CD4-positive, alpha-beta T cell treated with Interleukin-2 at 100 ng/mL for 4 hours (primary cell): ENCODE results near the gene ABCA7.

Source experiments
- DNase-seq: peaks from one replicate; pipeline ENCODE4 v3.0.0-alpha.2; 2020; ENCODE audit warnings: low spot score

Gene ABCA7

DNA sequence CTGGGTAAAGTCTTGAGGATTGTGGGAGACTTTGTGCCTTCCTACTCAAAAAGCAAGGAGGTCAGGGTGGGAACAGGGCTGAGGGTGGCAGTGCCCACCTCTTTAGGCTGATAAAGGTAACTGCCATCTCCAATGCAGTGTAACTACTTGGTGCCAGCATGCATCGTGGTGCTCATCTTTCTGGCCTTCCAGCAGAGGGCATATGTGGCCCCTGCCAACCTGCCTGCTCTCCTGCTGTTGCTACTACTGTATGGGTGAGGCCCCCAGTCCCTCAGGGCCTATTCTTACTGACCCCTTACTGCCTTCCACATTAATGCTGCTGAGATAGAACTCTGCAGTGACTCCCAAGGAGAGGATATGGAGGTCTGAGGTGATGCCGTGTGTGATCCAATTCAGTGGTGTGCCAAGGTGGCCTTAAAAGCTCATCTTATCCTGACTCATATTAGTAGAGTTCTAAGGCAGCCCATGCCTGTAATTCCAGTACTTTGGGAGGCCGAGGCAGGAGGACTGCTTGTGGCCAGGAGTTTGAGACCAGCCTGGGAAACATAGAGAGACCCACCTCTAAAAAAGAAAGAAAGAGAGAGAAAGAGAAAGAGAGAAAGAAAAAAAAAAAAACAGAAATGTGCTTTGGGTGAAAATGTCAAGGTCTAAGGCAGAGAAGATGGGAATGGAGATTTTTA lies 17.4 kb downstream of the ABCA7 start:
- DNase-seq: peak; percentile 74

DNA sequence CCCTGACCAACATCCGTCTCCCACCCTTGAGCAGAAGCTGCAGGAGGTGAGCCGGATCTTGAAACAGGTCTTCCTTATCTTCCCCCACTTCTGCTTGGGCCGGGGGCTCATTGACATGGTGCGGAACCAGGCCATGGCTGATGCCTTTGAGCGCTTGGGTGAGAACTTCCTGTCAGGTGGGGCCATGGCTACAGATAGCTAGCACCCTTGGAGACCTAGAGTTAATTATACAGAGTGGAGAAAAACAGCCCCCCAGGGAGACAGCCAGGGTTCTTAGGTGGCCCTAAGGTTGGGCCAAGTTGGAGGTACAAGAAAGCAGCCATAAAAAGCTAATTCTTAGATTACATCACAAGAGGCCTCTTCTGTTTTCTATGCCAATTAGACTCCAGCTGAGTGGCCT lies 18.2 kb downstream of the ABCA7 start:
- no peak for DNase-seq

DNA sequence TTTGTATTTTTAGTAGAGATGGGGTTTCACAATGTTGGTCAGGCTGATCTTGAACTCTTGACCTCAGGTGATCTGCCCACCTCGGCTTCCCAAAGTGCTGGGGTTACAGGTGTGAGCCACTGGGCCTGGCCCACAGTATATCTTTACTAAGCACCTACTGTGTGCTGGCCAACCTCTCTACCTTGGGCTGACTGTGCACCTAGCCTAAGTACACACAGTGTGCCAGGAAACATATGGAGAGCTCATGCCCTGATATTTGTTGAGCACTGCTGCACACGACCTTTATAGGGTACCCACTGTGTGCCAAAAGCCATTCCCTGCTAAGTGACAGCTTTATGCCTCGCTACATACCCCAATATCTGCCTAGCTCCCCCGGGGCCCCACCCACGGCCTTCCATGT lies 20.8 kb downstream of the ABCA7 start:
- no peak for DNase-seq

DNA sequence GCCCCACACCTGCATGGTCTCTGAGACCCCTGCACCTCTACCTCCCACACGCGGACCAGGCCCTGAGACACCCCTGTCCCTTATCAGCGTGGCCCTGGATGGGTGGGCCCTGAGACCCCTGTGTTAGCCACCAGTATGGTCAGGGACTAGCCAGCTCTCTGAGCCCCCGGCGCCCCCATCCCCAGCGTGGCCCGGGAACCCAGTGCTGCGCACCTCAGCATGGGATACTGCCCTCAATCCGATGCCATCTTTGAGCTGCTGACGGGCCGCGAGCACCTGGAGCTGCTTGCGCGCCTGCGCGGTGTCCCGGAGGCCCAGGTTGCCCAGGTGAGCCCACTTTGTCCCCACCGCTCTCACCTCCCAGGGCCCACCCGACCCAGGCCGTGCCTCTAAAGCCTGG lies 22.1 kb downstream of the ABCA7 start:
- DNase-seq: no peak

DNA sequence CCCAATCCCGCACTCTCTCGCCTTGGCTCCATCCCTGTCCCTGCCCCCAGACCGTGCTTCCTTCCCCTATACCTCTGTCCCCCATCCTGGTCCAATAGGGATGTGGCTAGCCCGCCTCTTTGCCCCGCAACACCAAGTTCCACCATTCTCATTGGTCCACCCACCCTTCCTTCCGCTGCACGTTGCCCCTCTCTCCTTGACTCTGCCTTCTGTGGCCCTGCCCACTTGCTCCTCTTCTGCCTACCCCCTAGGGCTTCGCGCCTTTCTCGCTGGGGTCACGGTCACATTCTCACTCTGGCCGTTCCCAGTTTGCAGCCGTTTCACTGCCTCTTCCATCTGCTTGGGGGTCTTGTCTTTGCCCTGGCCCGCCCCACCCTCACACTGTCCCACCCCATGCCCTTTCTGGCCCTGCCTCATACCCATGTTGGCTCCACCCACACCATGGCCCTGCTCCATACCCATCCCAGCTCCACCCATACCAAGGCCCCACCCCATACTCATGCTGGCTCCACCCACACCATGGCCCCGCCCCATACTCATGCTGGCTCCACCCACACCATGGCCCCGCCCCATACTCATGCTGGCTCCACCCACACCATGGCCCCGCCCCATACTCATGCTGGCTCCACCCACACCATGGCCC lies 22.6 kb downstream of the ABCA7 start:
- DNase-seq: no peak

DNA sequence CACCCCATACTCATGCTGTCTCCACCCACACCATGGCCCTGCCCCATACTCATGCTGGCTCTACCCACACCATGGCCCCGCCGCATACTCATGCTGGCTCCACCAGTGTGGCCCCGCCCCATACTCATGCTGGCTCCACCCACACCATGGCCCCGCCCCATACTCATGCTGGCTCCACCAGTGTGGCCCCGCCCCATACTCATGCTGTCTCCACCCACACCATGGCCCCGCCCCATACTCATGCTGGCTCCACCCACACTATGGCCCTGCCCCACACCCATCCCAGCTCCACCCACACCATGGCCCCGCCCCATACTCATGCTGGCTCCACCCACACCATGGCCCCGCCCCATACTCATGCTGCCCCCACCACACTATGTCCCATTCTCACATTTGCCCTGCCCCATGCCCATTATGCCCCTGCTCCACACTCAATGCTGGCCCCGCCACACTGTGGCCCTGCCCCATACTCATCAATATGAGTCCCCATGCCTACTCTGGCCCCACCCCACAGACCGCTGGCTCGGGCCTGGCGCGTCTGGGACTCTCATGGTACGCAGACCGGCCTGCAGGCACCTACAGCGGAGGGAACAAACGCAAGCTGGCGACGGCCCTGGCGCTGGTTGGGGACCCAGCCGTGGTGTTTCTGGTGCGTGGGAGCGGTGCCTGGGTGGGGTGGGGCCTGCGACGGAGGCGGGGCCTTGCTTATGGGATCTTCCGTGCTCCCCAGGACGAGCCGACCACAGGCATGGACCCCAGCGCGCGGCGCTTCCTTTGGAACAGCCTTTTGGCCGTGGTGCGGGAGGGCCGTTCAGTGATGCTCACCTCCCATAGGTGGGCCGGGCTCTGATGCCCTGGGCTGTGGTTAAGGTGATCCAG lies 23.4 kb downstream of the ABCA7 start:
- no peak for DNase-seq

DNA sequence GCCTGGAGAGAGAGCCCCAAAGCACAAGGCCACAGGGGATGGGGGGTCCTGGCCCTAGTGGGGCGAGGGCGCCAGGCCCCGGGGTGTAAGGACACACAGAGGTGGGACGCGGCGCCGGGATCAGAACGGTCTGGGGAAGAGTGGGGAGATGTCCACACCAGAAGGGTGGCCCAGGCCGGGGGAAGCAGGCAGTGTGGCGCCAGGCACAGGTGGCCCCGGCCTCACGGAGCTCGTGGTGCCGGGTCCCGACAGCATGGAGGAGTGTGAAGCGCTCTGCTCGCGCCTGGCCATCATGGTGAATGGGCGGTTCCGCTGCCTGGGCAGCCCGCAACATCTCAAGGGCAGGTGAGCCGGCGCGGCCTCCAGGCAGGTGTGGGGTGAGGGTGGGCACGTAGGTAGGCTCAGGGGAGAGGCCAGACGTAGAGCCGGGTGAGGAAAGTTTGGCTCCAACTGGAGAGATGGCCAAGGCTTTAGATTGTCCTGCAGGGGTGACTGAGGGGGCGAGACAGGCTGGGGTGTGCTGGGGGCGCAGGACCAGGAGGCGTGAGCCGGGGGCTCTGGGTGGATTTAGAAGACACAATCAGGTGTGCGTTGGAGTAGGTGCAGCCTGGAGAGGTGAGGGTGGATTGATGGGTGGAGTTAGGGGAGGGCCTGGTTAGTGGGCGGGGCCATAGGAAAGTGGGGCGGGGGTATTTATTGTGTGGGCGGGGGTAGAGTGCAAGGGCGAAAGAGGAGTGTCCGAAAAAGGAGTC lies 24.2 kb downstream of the ABCA7 start:
- no peak for DNase-seq

DNA sequence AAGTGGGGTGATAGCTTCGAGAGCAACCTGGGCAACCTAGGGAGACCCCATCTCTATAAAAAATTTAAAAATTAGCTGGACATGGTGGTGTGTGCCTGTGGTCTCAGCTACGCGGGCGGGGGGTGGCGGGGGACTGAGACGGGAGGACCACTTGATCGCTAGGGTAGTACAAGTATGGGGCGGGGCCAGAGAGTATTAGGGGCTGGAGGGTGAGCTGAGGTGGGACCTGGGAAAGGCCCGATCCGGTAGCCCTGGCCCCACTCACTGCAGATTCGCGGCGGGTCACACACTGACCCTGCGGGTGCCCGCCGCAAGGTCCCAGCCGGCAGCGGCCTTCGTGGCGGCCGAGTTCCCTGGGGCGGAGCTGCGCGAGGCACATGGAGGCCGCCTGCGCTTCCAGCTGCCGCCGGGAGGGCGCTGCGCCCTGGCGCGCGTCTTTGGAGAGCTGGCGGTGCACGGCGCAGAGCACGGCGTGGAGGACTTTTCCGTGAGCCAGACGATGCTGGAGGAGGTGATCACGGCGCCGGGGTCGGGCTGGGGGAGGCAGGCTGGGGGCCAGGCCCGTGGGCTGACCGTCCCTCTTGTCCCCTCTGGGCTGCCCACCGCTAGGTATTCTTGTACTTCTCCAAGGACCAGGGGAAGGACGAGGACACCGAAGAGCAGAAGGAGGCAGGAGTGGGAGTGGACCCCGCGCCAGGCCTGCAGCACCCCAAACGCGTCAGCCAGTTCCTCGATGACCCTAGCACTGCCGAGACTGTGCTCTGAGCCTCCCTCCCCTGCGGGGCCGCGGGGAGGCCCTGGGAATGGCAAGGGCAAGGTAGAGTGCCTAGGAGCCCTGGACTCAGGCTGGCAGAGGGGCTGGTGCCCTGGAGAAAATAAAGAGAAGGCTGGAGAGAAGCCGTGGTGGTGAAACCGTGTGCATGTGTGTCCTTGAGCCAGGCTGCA lies 25.0 kb downstream of the ABCA7 start:
- DNase-seq: peak; percentile 75

DNA sequence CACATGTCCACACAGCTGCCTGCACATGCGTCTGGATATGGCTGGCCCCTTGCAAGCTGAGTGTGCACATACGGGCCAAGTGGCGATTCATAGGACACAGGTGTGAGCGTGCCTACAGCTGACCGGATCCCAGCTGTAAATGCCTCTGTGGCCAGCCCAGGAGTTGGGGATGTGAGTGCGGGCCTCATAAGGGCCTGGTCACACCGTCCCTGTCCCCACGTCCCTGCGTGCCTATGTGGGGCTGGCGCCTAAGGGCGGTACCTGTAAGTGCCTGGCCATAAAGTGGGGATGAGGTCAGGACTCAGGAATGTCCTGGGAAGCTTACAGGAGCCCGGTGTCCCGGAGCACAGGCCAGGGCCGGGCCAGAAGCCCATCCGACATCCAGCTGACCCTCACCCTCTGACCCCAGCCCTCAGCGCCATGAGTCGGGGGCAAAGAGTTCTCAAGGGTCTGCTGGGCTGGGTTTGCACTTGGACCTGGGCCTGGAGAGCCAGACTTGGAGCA lies 25.8 kb downstream of the ABCA7 start:
- DNase-seq: no peak

DNA sequence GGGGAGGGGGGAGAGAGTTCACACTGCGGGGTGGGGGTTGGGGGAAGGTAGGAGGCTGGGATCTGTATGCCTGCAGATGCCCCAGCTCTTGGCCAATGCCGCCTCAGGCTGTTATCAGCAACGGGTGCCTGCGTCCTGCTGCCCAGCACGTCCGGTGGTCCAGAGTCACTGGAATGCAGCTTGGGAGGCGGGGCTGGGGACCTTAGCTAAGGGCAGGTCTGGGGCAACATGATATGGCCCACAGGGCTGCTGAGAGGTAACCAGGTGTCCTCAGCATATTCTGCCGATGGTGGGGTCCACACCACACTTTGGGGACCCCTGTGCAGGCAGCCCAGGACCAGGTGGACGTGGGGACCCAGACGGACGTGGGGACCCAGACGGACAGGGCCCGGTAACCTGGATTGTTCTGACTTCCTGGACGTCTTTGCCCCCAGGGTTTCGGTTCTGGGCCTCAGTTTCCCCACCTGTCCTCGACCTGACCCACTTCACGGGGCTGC lies 26.4 kb downstream of the ABCA7 start:
- DNase-seq: no peak

DNA sequence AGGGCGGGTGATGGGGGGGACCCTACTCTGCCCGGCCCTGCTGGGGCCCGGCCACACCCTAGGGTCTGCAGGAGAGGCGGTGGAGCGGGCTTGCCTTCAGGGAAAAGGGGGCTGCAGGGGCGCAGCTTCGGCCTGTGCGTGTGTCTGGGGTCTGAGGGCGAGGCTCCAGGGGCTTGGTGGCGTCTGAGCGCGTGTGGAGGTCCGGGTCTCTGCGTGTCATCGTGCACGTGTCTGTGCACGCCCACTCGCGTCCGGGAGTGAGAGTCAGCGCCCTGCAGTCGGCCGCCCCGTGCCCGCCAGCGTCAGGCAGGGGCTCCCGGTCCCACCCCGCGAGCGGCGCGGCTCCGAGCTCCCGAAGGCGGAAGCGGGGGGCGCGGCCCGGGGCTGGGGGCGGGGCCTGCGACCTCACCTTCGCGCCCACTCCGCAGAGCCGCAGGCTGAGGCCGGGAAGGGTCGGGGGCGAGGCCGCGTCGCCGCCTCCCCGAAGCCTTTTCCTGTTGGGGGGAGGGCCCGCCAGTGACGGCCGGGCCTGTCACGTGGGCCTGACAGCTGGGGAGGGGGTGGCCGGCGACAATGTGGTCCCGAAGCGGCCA lies 26.9 kb downstream of the ABCA7 start, which contains the start of gene ARHGAP45:
TSS of gene ARHGAP45 (plus strand) at position 420 of the 593 bp plus-strand sequence. CDS start 239 bp downstream, outside the sequence.
- DNase-seq: peak; percentile 87

DNA sequence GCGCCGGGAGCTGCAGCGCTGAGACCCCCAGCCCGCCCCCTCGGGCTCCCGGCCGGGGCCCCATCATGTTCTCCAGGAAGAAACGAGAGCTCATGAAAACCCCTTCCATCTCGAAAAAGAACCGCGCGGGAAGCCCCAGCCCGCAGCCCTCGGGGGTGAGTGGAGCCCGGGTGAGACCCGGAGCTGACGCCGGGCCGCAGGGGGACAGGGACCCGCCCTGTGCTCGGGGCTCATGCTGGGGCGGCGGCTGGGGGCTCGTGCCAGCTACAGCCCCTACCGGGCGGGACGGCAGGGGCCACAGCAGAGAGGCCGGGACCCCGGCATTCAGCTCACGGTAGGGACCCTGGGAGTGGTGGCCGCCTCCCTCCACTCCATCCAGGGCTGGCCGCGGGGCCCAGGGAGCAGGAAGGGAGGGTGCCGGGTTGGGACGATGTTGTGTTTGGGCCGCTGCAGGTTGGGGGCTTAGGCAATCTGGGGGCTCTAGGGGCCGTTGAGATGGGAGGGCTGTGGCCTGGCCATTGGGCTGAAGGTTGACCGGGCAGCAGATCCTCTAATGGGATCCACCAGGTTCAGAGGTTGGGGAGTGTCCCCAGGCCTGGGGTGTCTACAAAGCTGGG lies 27.5 kb downstream of the ABCA7 start:
- peak; percentile 73 for DNase-seq

DNA sequence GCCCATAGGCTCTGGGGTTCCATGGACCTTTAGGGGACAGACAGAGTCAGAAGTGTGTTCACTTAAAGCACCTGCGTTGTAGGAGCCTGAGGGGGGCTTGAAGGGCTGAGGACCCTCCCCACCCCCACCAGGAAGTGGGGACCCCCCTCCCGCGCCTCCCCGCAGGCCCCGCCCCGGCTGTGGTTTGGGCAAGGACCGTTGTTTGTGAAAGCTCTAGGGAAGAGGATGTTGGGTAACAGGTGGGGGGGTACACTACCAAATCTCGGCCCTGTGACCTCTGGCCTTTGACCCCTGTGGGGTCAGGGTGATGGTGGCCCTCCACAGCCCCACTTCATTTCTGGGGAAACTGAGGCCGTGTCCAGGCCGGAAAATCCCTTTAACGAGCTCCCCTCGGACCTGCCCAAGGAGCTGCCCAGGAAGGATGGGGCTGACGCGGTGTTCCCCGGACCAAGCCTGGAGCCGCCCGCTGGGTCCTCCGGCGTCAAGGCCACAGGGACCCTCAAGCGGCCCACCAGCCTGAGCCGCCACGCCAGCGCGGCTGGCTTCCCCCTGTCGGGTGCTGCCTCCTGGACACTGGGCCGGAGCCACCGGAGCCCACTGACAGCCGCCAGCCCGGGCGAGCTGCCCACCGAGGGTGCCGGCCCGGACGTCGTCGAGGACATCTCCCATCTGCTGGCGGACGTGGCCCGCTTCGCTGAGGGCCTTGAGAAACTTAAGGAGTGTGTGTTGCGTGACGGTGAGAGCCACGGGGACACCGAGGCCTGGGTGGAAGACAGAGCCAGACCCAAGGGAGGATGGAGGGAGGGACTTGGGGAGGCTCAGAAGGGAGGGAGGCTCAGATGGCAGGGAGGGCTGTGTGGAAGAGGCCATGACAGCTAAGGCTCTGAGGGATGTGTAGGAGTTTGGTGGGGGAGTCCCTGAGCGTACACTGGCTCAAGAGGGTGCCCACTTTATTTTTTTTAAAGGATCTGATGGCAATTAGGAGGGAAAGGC lies 28.4 kb downstream of the ABCA7 start:
- DNase-seq: peak; percentile 77

DNA sequence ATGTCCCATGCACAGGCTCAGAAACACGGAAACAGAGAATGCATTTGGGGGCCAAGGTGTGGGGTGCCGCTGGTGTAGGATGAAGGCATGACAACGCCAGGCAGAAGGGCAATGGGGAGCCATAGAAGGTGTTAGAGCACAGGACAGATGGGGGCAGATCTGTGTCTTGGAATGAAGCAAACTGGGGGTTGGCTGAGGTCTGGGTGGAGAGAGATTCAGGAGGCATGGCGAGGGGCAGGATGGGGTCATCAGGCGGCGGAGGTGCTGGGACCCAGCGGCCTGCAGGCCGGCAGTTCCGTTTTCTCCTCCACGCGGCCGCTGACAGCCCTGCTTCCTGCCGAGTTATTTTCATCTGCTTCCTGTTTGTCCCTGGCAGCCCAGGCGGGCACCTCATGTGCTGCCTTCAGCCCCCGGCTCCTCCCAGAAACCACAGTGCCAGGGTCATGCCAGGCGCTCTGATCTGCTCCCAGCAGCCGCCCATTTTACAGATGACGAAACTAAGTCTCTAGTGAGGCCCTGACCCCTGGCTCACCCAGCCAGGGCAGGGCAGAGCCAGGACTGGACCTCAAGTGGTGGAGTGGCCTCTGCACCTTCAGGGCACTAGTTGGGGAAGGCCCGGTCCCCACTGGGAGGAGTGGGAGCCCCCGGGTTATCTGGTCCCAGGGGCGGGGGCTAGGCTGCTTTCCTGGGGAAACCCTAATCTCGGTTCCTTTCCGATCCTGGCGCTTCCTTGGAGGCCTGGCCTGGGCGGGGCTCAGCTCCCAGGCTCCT lies 29.3 kb downstream of the ABCA7 start:
- DNase-seq: peak; percentile 82

DNA sequence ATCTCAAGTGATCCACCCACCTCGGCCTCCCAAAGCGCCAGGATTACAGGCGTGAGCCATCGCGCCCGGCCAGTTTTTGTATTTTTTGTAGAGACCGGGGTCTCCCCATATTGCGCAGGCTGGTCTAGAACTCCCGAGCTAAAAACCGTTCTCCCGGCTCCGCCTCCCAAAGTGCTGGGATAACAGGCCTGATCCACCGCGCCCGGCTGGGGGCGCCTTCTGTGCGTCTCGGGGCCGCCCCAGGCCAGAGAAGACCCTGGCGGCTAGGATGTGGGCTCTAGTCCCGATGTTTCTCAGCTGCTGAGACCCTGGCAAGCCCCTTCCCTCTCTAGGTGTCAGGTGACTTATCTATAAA lies 30.6 kb downstream of the ABCA7 start:
- no peak for DNase-seq

DNA sequence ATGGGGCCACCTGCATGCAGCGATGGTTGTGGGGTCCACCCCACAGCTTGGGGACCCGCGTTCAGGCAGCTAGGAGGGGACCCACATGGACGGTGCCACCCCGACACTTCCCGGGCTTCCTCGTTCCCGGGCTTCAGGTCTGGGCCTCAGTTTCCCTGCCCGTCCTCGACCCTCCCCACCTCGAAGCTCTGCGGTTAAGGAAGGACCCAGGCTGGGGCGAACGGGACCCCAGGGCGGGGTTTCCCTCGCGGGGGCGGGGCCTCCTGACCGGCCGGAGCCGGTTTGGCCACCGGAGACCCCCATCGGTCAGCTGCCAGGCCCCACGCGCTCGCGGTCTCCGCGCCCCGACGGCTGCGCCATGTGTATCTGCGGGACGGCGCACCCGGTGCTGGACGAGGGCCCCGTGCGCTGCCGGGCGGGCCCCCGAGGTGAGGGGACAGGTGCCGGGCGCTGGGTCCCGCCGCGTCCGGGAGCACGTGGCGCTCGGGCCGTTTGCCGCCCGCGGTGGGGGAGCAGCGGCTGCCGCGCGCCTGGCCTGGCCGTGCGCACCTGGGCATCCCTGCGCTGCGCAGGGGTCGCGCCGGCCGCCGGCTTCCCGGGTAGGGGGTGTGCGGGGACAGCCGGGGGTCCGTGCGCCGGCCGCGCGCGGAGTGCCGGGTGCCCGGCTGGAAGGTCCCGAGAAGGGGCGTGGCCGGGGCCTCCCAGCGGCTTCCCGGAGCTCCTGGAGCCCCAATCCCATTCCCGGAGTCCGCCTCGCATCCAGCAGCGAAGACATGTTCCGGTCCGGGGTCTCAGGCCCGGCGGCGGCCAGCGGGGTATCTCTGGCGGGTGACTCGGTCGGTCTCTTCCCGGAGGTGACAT lies 31.3 kb downstream of the ABCA7 start:
- DNase-seq: no peak
